DOHH2 (cell line): Measurements from ENCODE around the gene RPL35.

Experiments
- H3F3A ChIP-seq: fragments of 200-600 bp; sonication (generic), shearing (Covaris generic); 2 replicates; pipeline ENCODE4 v1.6.0; 2016; ENCODE audit warnings: antibody characterized with exemption, mild to moderate bottlenecking; ENCODE audit not compliant: control insufficient read depth, insufficient read depth
- H3K27ac ChIP-seq: fragments of 200-600 bp; sonication (generic); 2 replicates; pipeline ENCODE4 v1.5.1; 2014; ENCODE audit warnings: low read depth, mild to moderate bottlenecking, low read length, moderate library complexity
- H3K27me3 ChIP-seq: fragments of 200-600 bp; sonication (generic); 2 replicates; pipeline ENCODE4 v1.6.1; 2014; ENCODE audit warnings: mild to moderate bottlenecking, low read length, mixed read lengths; ENCODE audit not compliant: control insufficient read depth
- H3K36me3 ChIP-seq: fragments of 200-600 bp; sonication (generic); 2 replicates; pipeline ENCODE4 v1.6.1; 2014; ENCODE audit warnings: mild to moderate bottlenecking, low read length, moderate library complexity, mixed read lengths; ENCODE audit not compliant: control insufficient read depth
- H3K4me1 ChIP-seq: fragments of 200-600 bp; sonication (generic); 2 replicates; pipeline ENCODE4 v1.6.1; 2014; ENCODE audit warnings: mild to moderate bottlenecking, low read length, mixed read lengths; ENCODE audit not compliant: control insufficient read depth
- H3K4me2 ChIP-seq: fragments of 200-600 bp; sonication (generic); 2 replicates; pipeline ENCODE4 v1.6.0; 2014; ENCODE audit warnings: mild to moderate bottlenecking, low read length, moderate library complexity
- H3K4me3 ChIP-seq: fragments of 200-600 bp; sonication (generic); 2 replicates; pipeline ENCODE4 v1.5.1; 2014; ENCODE audit warnings: mild to moderate bottlenecking, low read length, mixed read lengths
- H3K79me2 ChIP-seq: fragments of 200-600 bp; sonication (generic); 2 replicates; pipeline ENCODE4 v1.6.1; 2014; ENCODE audit warnings: mild to moderate bottlenecking, low read length, mixed read lengths; ENCODE audit not compliant: control insufficient read depth
- H3K9me2 ChIP-seq: fragments of 200-600 bp; sonication (generic); replicated peaks from 2 replicates; pipeline ENCODE4 v1.6.1; 2014; ENCODE audit warnings: mild to moderate bottlenecking, low read length, mixed read lengths; ENCODE audit not compliant: control insufficient read depth
- H3K9me3 ChIP-seq: fragments of 200-600 bp; sonication (generic); 2 replicates; pipeline ENCODE4 v1.6.1; 2014; ENCODE audit warnings: antibody characterized with exemption, low read length, mixed read lengths; ENCODE audit not compliant: control insufficient read depth, insufficient read depth
- H4K20me1 ChIP-seq: fragments of 200-600 bp; sonication (generic); 2 replicates; pipeline ENCODE4 v1.6.0; 2014; ENCODE audit warnings: low read depth, mild to moderate bottlenecking, antibody characterized with exemption, low read length, moderate library complexity; ENCODE audit not compliant: control insufficient read depth, insufficient read depth
- CTCF ChIP-seq: fragments of 200-600 bp; sonication (generic); IDR thresholded peaks from one replicate; pipeline ENCODE4 v1.5.1; 2014; ENCODE audit warnings: antibody characterized with exemption, mild to moderate bottlenecking, low read depth, low read length; ENCODE audit not compliant: poor library complexity, severe bottlenecking
- EZH2phosphoT487 ChIP-seq: fragments of 200-600 bp; sonication (generic); IDR thresholded peaks from 2 replicates; pipeline ENCODE4 v1.6.1; 2017; ENCODE audit warnings: borderline replicate concordance, mild to moderate bottlenecking, antibody characterized with exemption, low read length, moderate library complexity, mixed read lengths

The RPL35 gene

GRCh38 chr9:124899845-124900244 lies 38.1 kb upstream of the RPL35 start:
- H3K4me1 ChIP-seq, result no peaks in the 10 kb centered on the region
- H3K27me3 ChIP-seq, result no peaks in the 10 kb centered on the region
- peaks cover 20% of the 10 kb centered on the region for H3K36me3 ChIP-seq
- H3K27ac ChIP-seq, result no peak overlapping the region
- H3K4me2 ChIP-seq, result no peak overlapping the region
- TF ChIP-seq CTCF, result no peak
- no peaks in the 10 kb centered on the region for H3K79me2 ChIP-seq
- no peaks in the 10 kb centered on the region for H3K9me2 ChIP-seq
- no peaks in the 10 kb centered on the region for H4K20me1 ChIP-seq
- no peaks in the 10 kb centered on the region for H3K9me3 ChIP-seq
- H3F3A ChIP-seq, result no peaks in the 10 kb centered on the region
- H3K4me3 ChIP-seq, result no peak overlapping the region

- Histone ChIP-seq H3K27me3 (no peaks in the 10 kb centered on the region), H3K36me3 (peaks cover 36% of the 10 kb centered on the region), H3K79me2 (no peaks in the 10 kb centered on the region), H3K4me1 (no peaks in the 10 kb centered on the region), H3K4me3 (no peak overlapping the region), H3K9me3 (no peaks in the 10 kb centered on the region), H3F3A (peaks cover 3% of the 10 kb centered on the region; the same call in 1 of the 2 replicates), H3K4me2 (no peak overlapping the region), H3K27ac (no peak overlapping the region), H4K20me1 (no peaks in the 10 kb centered on the region), H3K9me2 (no peaks in the 10 kb centered on the region)
- TF ChIP-seq EZH2phosphoT487 (no peak), CTCF (no peak)
Observed at GRCh38 chr9:124897570-124898460, 36.1 kb upstream of the RPL35 start.

GRCh38 chr9:124894741-124895170 lies 33.0 kb upstream of the RPL35 start:
- H3K4me1 ChIP-seq, result no peaks in the 10 kb centered on the region
- no peaks in the 10 kb centered on the region for H3K79me2 ChIP-seq
- H3K4me3 ChIP-seq, result no peak overlapping the region

More at GRCh38 chr9:124894741-124895170, 33.0 kb upstream of the RPL35 start:
- H3K9me3 ChIP-seq, result no peaks in the 10 kb centered on the region
- no peak overlapping the region for H3K4me2 ChIP-seq
- H3K9me2 ChIP-seq, result no peaks in the 10 kb centered on the region
- H3K36me3 ChIP-seq, result peaks cover 43% of the 10 kb centered on the region; the same call in 1 of the 2 replicates
- H3F3A ChIP-seq, result peaks cover 3% of the 10 kb centered on the region; the same call in 1 of the 2 replicates
- no peaks in the 10 kb centered on the region for H4K20me1 ChIP-seq
- no peaks in the 10 kb centered on the region for H3K27me3 ChIP-seq
- H3K27ac ChIP-seq, result no peak overlapping the region
- TF ChIP-seq CTCF, result peak; percentile 62
- TF ChIP-seq EZH2phosphoT487, result no peak
